GM19438 (cell line): ENCODE measurements around the gene LIPH.
"Not testable (repeated sequence)": the region's sequence is repeated elsewhere in the genome, so short reads cannot be mapped to it uniquely, and the experiment has no call there.

Experiments
- ATAC-seq: cut with Tn5 transposase; IDR thresholded peaks from one replicate; pipeline ENCODE4 v1.9.1; 2021; ENCODE audit warnings: low read depth; ENCODE audit not compliant: unreplicated experiment

LIPH gene

DNA sequence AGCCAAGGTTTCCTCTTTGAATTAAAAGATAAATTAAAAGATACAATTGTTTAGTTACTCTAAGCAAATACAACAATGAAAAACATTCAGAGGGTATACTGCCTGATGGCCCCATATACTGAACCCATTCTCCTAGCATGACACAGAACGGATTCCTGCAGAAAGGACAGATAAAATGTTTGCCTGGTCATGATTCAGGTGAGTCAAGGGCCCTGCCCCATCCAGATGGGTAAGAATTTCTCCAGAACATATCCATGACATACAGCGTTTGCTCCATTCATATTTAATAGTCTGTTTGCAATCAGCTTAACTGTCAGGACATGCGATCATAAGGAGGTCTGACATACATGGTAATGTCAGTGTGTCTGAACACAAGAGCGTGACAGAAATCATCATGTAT, 62.1 kb downstream of the LIPH start:
- no peak for ATAC-seq

- ATAC-seq: no peak
These were observed 62.9 kb downstream of the LIPH start for GRCh38 chr3:185489462-185489861.

DNA sequence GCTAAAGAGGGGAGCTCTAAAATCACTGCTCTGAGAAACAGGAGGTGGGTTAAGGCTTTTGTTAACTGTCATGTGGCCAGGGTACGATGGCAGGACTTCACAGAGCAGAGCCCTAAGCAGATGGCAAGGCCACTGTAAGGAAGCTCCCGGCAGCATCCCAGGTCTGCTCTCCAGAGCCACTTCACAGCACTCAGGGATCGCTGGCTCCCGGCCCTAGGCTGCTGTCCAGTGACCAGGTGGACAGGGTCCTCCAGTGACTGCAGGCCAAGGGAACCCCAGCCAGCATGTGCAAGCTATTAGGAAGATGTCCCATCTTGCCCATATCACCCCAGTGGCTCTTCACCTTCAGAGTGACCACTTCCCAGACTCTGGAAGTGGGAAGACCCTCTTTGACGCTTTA, 63.9 kb downstream of the LIPH start:
- no peak for ATAC-seq

GRCh38 chr3:185486394-185486793, 66.0 kb downstream of the LIPH start:
- no peak for ATAC-seq

GRCh38 chr3:185484296-185484695, 68.1 kb downstream of the LIPH start:
- ATAC-seq: no peak

- no peak for ATAC-seq
These were observed 72.9 kb downstream of the LIPH start for GRCh38 chr3:185479373-185479945.

DNA sequence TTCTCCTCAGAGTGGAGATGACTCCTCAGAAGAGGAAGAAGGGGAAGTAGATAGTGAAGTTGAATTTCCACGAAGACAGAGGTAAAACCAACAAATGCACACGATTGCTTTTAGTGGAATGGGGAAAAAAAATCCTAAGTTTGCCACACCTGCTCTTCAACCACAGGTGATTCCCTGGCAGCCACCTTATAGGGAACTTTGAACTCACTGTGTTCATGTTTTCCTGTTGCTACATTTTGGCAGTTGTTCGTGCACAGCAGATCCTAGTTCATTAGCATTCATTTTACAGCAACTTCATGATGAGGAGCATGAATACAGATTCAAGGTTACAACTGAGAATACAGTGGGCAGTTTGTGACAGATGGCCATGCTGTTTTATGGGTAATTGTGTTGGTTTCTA, 75.1 kb downstream of the LIPH start:
- ATAC-seq: no peak

GRCh38 chr3:185474922-185475321, 77.5 kb downstream of the LIPH start:
- ATAC-seq: not testable (repeated sequence)

- ATAC-seq: no peak
These were observed 79.0 kb downstream of the LIPH start for GRCh38 chr3:185473290-185473815.

DNA sequence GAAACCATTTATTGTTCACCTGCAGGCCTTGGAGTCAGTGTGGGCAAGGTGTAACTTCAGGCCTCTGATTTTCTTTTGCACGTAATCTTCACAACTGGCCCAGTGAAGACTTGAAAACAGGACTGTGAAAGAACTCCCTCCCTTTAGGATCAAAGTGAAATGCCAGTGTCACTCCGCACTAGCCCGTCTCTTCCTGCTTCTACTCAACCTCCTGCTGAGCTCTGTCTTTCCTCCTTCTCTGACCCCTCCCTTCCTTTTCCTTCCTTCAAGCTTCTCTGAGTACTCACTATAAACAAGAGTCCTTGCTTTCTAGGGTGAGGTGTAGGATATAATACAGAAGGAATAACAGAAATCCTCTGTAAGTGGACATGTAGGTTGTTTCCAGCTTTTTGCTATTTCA, 82.1 kb downstream of the LIPH start:
- ATAC-seq: no peak

DNA sequence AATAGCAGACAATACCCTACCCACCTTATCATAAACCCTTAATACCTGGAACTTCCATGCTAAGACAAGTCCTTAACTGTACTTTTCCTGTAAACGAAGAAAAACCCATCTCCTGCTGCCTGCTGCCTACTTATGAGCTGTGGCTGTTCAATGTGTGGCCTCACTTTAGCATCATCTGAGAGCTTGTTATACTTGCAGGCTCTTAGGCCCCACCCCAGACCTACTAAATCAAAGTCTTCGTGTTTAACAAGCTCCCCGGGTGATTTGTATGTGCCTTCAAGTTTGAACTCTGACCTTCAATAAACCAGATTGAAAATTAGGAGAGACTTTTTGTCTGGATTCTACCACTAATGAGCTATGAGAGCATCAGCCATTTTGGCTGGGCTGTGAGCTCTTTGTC, 82.8 kb downstream of the LIPH start:
- ATAC-seq: no peak

DNA sequence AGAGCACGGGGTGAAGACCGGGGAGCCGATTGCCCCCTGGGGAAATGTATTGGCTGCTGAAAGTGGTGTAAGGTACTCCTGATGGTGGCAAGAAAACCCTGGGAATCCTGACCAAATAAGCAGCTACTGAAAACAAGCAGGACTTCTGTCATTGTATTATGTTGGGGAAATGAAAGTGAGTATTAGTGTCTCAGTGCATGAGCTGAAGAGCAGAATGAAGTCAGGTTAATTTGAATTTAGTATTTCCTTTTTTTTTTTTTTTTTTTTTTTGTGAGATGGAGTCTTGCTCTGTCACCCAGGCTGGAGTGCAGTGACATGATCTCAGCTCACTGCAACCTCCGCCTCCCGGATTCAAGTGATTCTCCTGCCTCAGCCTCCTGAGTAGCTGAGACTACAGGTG, 86.3 kb downstream of the LIPH start:
- not testable (repeated sequence) for ATAC-seq

- no peak for ATAC-seq
These were observed 86.9 kb downstream of the LIPH start for GRCh38 chr3:185465471-185465870.

DNA sequence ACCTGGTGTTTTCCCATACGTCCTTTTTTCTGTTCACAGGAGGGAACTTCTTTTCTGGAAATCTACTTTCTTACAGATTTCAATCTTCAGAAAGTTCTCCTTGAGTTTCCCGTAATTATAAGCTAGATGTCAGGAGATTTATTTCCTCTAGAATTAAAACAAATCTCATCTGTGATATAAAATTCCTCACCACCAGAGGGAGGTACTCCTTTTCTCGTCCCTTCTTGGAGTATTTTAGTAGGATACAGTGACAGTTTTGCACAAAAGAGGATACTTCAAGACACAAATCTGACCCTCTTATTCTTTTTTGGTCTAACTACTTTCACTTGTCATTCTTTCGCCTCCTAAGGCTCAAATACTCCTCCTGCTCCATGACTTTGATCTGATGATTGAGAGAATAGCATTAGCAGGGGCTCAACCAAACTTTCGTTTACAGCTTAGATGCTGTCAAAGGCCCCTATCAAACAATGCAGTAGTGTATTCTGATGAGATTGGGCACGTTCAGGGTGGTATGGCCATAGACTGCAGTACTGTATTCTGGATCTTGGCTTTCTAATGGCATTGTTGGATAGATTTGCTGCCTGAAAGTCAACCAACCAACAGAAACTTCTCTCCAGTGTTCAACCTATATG, 91.6 kb downstream of the LIPH start:
- ATAC-seq: no peak

DNA sequence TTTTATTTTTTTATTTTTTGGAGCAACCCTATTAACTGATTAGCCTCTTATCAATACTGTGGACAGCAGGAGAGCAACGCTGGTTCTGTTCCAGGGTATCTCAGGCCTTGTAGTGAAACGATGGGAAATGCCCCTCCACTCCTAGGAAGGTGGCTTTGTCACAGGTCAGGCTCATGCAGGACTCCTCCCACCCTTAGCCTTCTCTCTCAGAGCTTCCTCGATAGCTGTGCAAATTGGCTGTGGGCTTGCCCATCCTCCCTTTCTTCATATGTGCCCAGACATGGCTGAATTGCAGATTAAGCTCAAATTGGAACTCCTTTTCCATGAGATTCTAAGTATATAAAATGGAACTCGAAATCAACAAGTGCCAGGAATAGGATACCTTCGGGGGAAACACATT, 92.1 kb downstream of the LIPH start:
- no peak for ATAC-seq

GRCh38 chr3:185457376-185457775, 95.0 kb downstream of the LIPH start:
- no peak for ATAC-seq
